HFFc6 (cell line): Measurements from ENCODE around the gene AUTS2. TPM values are rescaled to one million over a fixed set of nuclear protein-coding genes. Genes with fewer than 3 reads are reported as not detected.

ENCODE experiments used
- DNase-seq: peaks from one replicate; pipeline ENCODE4 v3.0.0-alpha.2; 2018
- H3K27ac Mint-ChIP-seq: 2 replicates; pipeline ENCODE4 v1.8.0; 2020; ENCODE audit warnings: mild to moderate bottlenecking, mixed read lengths
- H3K27me3 Mint-ChIP-seq: 2 replicates; pipeline ENCODE4 v1.8.0; 2021; ENCODE audit warnings: mild to moderate bottlenecking, moderate library complexity, mixed read lengths; ENCODE audit not compliant: insufficient read depth
- H3K36me3 Mint-ChIP-seq: 2 replicates; pipeline ENCODE4 v1.8.0; 2021; ENCODE audit warnings: low read depth, mixed read lengths
- H3K4me1 Mint-ChIP-seq: 2 replicates; pipeline ENCODE4 v1.8.0; 2020; ENCODE audit warnings: low read depth, mixed read lengths
- H3K4me3 Mint-ChIP-seq: 2 replicates; pipeline ENCODE4 v1.8.0; 2020; ENCODE audit warnings: mild to moderate bottlenecking, moderate library complexity, mixed read lengths
- H3K9me3 Mint-ChIP-seq: 2 replicates; pipeline ENCODE4 v1.8.0; 2020; ENCODE audit warnings: mild to moderate bottlenecking, mixed read lengths
- total RNA-seq, 6 experiments: library from RNA; stranded (reverse); fragmentation: NEBNext Ultra II Directional; extraction: Animal tissue kit (Norgen Biotek cat#: 25700); gene quantifications; 2 replicates in 1 of 6; 3 replicates in 5 of 6; pipeline ENCODE4 v1.2.3, GENCODE V29; 2021
- TF ChIP-seq, protein P1 (sequence below): fragments of 200-600 bp; sonication (generic); IDR thresholded peaks from 2 replicates; pipeline ENCODE4 v1.5.0; 2021; ENCODE audit warnings: antibody characterized with exemption, mild to moderate bottlenecking

AUTS2 gene
- total RNA-seq, 6 experiments from 2014 or later, result 0.02 to 0.19 (median 0.16) TPM; not detected in 2

- Mint-ChIP-seq H3K9me3 (peaks cover 55% of the 10 kb centered on the region), H3K4me3 (no peak overlapping the region), H3K27ac (no peak overlapping the region), H3K36me3 (peaks cover 5% of the 10 kb centered on the region; the same call in 1 of the 2 replicates), H3K4me1 (no peaks in the 10 kb centered on the region), H3K27me3 (no peaks in the 10 kb centered on the region)
- TF ChIP-seq, protein P1, sequence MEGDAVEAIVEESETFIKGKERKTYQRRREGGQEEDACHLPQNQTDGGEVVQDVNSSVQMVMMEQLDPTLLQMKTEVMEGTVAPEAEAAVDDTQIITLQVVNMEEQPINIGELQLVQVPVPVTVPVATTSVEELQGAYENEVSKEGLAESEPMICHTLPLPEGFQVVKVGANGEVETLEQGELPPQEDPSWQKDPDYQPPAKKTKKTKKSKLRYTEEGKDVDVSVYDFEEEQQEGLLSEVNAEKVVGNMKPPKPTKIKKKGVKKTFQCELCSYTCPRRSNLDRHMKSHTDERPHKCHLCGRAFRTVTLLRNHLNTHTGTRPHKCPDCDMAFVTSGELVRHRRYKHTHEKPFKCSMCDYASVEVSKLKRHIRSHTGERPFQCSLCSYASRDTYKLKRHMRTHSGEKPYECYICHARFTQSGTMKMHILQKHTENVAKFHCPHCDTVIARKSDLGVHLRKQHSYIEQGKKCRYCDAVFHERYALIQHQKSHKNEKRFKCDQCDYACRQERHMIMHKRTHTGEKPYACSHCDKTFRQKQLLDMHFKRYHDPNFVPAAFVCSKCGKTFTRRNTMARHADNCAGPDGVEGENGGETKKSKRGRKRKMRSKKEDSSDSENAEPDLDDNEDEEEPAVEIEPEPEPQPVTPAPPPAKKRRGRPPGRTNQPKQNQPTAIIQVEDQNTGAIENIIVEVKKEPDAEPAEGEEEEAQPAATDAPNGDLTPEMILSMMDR, result no peak
- no peak for DNase-seq
Observed at GRCh38 chr7:70793060-70793459, 1194.8 kb downstream of the AUTS2 start.

- Mint-ChIP-seq H3K4me3 (no peak overlapping the region), H3K27me3 (no peaks in the 10 kb centered on the region), H3K9me3 (peaks cover 55% of the 10 kb centered on the region), H3K4me1 (no peaks in the 10 kb centered on the region), H3K36me3 (peaks cover 5% of the 10 kb centered on the region; the same call in 1 of the 2 replicates), H3K27ac (no peak overlapping the region)
- no peak for DNase-seq
- TF ChIP-seq, protein P1, result no peak
Observed at GRCh38 chr7:70793821-70794220, 1195.5 kb downstream of the AUTS2 start.

DNA sequence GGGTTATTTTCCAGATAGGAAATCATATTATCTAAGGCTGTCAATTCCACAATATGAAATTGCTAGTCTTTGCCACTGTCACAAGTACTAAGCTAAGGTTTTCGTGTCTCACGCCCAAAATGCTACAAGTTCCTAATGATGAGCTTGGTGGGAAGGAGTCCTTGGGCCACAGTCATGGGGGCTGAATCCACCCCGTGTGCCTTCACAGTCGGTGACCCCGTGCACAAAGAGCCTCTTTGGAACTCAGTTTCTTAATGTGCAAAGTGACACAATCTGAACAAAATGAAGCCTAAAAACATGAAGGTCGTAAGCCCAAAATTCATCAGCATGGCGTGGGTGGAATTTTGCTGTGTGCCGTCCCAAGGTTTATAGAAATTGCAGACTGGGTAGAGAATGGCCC, 1196.7 kb downstream of the AUTS2 start:
- Mint-ChIP-seq H3K4me3 (no peak overlapping the region), H3K4me1 (no peaks in the 10 kb centered on the region), H3K27me3 (no peaks in the 10 kb centered on the region), H3K9me3 (peaks cover 58% of the 10 kb centered on the region), H3K27ac (no peak overlapping the region), H3K36me3 (peaks cover 5% of the 10 kb centered on the region; the same call in 1 of the 2 replicates)
- TF ChIP-seq, protein P1, result no peak
- DNase-seq, result no peak

GRCh38 chr7:70795948-70796347, 1197.7 kb downstream of the AUTS2 start:
- H3K27ac Mint-ChIP-seq, result no peak overlapping the region
- peaks cover 64% of the 10 kb centered on the region for H3K9me3 Mint-ChIP-seq
- H3K4me1 Mint-ChIP-seq, result no peaks in the 10 kb centered on the region
- TF ChIP-seq, protein P1, result no peak
- DNase-seq, result no peak
- H3K27me3 Mint-ChIP-seq, result no peaks in the 10 kb centered on the region
- H3K4me3 Mint-ChIP-seq, result no peak overlapping the region
- peaks cover 3% of the 10 kb centered on the region; the same call in 1 of the 2 replicates for H3K36me3 Mint-ChIP-seq

GRCh38 chr7:70797109-70797514, 1198.8 kb downstream of the AUTS2 start:
- no peak overlapping the region for H3K4me3 Mint-ChIP-seq
- DNase-seq, result no peak
- peaks cover 72% of the 10 kb centered on the region for H3K9me3 Mint-ChIP-seq
- H3K4me1 Mint-ChIP-seq, result no peaks in the 10 kb centered on the region
- TF ChIP-seq, protein P1, result no peak
- H3K27me3 Mint-ChIP-seq, result no peaks in the 10 kb centered on the region
- H3K36me3 Mint-ChIP-seq, result no peaks in the 10 kb centered on the region
- no peak overlapping the region for H3K27ac Mint-ChIP-seq
